HCT116 (cell line): ENCODE measurements around the gene BAD.

ENCODE experiments used
- POLR2A ChIP-seq: IDR thresholded peaks from 2 replicates; pipeline ENCODE4 v1.7.0; 2011; ENCODE audit warnings: borderline replicate concordance; ENCODE audit not compliant: insufficient read depth, insufficient read length; ENCODE audit errors: extremely low read depth
- POLR2AphosphoS5 ChIP-seq: IDR thresholded peaks from 2 replicates; pipeline ENCODE4 v1.6.1; 2011; ENCODE audit warnings: mild to moderate bottlenecking, low read depth, low read length, moderate library complexity
- ZNF274 ChIP-seq: fragments of 200-500 bp; sonication (Bioruptor generic); IDR thresholded peaks from 2 replicates; pipeline ENCODE4 v1.6.1; 2014; ENCODE audit warnings: mild to moderate bottlenecking, low read depth, low read length, inconsistent platforms
- TF ChIP-seq, protein P1 (sequence below), 3 experiments: fragments of 200-600 bp in 1 of 3; sonication (generic) in 1 of 3; IDR thresholded peaks in 2 of 3; conservative IDR thresholded peaks in 1 of 3; 2 replicates each; pipeline ENCODE4 v1.5.1; 2012 to 2017; ENCODE audit warnings: low read depth in 2 of 3, low read length in 2 of 3, antibody characterized with exemption in 1 of 3, borderline replicate concordance in 1 of 3, control low read depth in 1 of 3, mild to moderate bottlenecking in 1 of 3, mixed read lengths in 1 of 3, mixed run types in 1 of 3, moderate library complexity in 1 of 3; ENCODE audit not compliant: insufficient read depth in 1 of 3
- TF ChIP-seq, protein P2 (sequence below): IDR thresholded peaks from 2 replicates; pipeline ENCODE4 v1.6.1; 2012; ENCODE audit warnings: low read depth

DNA sequence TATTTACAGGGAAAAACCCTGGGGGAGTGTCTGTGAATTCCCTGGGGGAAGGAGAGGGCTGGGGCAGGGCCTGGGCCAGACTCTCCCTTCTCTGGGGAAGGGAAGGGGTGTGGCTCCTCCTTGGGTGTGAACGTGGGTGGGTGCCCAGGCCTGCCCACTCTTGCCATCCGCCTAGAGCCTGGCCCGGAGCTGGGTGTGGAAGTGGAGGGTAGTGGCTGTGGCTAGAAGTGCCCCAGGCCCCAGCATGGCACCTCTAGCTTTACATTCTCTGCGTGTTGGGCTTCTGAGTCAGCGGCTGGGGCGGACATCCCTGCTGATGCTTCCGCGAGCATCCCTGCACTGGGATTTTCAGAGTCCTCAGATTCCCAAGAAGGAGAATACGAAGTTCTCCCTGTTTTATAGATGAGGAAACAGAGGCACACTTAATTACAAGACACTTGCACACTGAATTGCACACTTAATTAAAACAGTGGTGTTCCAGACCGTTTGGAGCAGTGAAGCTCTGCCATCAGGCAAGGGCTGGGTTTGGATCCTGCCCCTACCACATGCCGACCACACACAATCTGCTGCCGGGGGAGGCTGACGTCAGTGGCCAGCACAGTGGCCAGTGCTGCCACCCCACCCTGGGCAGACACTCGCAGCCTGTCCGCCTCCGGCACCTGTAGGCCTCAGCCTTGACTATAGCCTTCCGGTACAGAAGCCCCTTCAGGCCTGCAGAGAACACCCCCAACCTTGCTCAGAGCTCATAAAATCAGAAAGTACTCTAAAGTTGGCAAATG lies 7.6 kb downstream of the BAD start:
- TF ChIP-seq POLR2A, result no peak
- TF ChIP-seq, protein P1, sequence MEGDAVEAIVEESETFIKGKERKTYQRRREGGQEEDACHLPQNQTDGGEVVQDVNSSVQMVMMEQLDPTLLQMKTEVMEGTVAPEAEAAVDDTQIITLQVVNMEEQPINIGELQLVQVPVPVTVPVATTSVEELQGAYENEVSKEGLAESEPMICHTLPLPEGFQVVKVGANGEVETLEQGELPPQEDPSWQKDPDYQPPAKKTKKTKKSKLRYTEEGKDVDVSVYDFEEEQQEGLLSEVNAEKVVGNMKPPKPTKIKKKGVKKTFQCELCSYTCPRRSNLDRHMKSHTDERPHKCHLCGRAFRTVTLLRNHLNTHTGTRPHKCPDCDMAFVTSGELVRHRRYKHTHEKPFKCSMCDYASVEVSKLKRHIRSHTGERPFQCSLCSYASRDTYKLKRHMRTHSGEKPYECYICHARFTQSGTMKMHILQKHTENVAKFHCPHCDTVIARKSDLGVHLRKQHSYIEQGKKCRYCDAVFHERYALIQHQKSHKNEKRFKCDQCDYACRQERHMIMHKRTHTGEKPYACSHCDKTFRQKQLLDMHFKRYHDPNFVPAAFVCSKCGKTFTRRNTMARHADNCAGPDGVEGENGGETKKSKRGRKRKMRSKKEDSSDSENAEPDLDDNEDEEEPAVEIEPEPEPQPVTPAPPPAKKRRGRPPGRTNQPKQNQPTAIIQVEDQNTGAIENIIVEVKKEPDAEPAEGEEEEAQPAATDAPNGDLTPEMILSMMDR (IDR thresholded peaks at IDR 0.05 in 2 of 3, conservative IDR thresholded peaks at IDR 0.05 in 1 of 3; ENCODE audit: borderline replicate concordance in 1 of 3, insufficient read depth in 1 of 3, low read depth in 2 of 3, low read length in 2 of 3), result no peak
- TF ChIP-seq, protein P2, sequence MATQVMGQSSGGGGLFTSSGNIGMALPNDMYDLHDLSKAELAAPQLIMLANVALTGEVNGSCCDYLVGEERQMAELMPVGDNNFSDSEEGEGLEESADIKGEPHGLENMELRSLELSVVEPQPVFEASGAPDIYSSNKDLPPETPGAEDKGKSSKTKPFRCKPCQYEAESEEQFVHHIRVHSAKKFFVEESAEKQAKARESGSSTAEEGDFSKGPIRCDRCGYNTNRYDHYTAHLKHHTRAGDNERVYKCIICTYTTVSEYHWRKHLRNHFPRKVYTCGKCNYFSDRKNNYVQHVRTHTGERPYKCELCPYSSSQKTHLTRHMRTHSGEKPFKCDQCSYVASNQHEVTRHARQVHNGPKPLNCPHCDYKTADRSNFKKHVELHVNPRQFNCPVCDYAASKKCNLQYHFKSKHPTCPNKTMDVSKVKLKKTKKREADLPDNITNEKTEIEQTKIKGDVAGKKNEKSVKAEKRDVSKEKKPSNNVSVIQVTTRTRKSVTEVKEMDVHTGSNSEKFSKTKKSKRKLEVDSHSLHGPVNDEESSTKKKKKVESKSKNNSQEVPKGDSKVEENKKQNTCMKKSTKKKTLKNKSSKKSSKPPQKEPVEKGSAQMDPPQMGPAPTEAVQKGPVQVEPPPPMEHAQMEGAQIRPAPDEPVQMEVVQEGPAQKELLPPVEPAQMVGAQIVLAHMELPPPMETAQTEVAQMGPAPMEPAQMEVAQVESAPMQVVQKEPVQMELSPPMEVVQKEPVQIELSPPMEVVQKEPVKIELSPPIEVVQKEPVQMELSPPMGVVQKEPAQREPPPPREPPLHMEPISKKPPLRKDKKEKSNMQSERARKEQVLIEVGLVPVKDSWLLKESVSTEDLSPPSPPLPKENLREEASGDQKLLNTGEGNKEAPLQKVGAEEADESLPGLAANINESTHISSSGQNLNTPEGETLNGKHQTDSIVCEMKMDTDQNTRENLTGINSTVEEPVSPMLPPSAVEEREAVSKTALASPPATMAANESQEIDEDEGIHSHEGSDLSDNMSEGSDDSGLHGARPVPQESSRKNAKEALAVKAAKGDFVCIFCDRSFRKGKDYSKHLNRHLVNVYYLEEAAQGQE, result no peak
- no peak for TF ChIP-seq ZNF274
- no peak for TF ChIP-seq POLR2AphosphoS5
